KMS-11 (cell line): Measurements from ENCODE around the gene DENND1A.
"Not testable (repeated sequence)": the region's sequence is repeated elsewhere in the genome, so short reads cannot be mapped to it uniquely, and the experiment has no call there.

Experiments used
- H2AFZ ChIP-seq: fragments of 200-600 bp; sonication (generic); 2 replicates; pipeline ENCODE4 v1.6.1; 2016; ENCODE audit warnings: antibody characterized with exemption, mixed run types, low read depth
- H3K27ac ChIP-seq: fragments of 200-600 bp; sonication (generic); 2 replicates; pipeline ENCODE4 v1.6.1; 2016; ENCODE audit warnings: mild to moderate bottlenecking, mixed run types
- H3K27me3 ChIP-seq: fragments of 200-600 bp; sonication (generic); 2 replicates; pipeline ENCODE4 v1.6.1; 2017; ENCODE audit warnings: mild to moderate bottlenecking, low read depth, mixed run types, moderate library complexity; ENCODE audit not compliant: insufficient read depth
- H3K36me3 ChIP-seq: fragments of 200-600 bp; sonication (generic); 2 replicates; pipeline ENCODE4 v1.6.1; 2017; ENCODE audit warnings: mild to moderate bottlenecking, mixed run types; ENCODE audit not compliant: insufficient read depth
- H3K4me1 ChIP-seq: fragments of 200-600 bp; sonication (generic); 2 replicates; pipeline ENCODE4 v1.6.1; 2016; ENCODE audit warnings: mild to moderate bottlenecking, low read depth, mixed run types; ENCODE audit not compliant: poor library complexity, severe bottlenecking
- H3K4me2 ChIP-seq: fragments of 200-600 bp; sonication (generic); 2 replicates; pipeline ENCODE4 v1.7.0; 2016; ENCODE audit warnings: mild to moderate bottlenecking, mixed run types
- H3K4me3 ChIP-seq: fragments of 200-600 bp; sonication (generic); IDR thresholded peaks from 2 replicates; pipeline ENCODE4 v1.6.1; 2017; ENCODE audit warnings: low read depth, low read length, mixed read lengths; ENCODE audit not compliant: insufficient read depth
- H3K79me2 ChIP-seq: fragments of 200-600 bp; sonication (generic); 2 replicates; pipeline ENCODE4 v1.6.1; 2016; ENCODE audit warnings: low read depth, mixed run types; ENCODE audit not compliant: insufficient read depth
- H3K9ac ChIP-seq: fragments of 200-600 bp; sonication (generic); 2 replicates; pipeline ENCODE4 v1.6.1; 2016; ENCODE audit warnings: mild to moderate bottlenecking, mixed run types
- H4K20me1 ChIP-seq: fragments of 200-600 bp; sonication (generic); 2 replicates; pipeline ENCODE4 v1.6.1; 2016; ENCODE audit warnings: mild to moderate bottlenecking, mixed run types; ENCODE audit not compliant: insufficient read depth
- CTCF ChIP-seq: fragments of 200-600 bp; sonication (generic); conservative IDR thresholded peaks from 2 replicates; pipeline ENCODE4 v1.6.1; 2017; ENCODE audit warnings: low read depth, mild to moderate bottlenecking, antibody characterized with exemption, low read length, moderate library complexity, mixed read lengths

Gene DENND1A

GRCh38 chr9:123820139-123820538 lies 109.8 kb downstream of the DENND1A start:
- H3K4me3 ChIP-seq = no peak overlapping the region
- H3K4me2 ChIP-seq = no peak overlapping the region

GRCh38 chr9:123816817-123817472 lies 113.0 kb downstream of the DENND1A start:
- H3K4me1 ChIP-seq = no peaks in the 10 kb centered on the region
- no peak overlapping the region for H3K27ac ChIP-seq
- H3K4me2 ChIP-seq = no peak overlapping the region
- H3K4me3 ChIP-seq = no peak overlapping the region
- H3K9ac ChIP-seq = no peak overlapping the region
- H2AFZ ChIP-seq = no peak overlapping the region
- H3K79me2 ChIP-seq = no peaks in the 10 kb centered on the region
- no peaks in the 10 kb centered on the region for H4K20me1 ChIP-seq
- no peaks in the 10 kb centered on the region for H3K36me3 ChIP-seq
- TF ChIP-seq CTCF = no peak
- no peaks in the 10 kb centered on the region for H3K27me3 ChIP-seq

More at GRCh38 chr9:123820139-123820538, 109.8 kb downstream of the DENND1A start:
- Histone ChIP-seq H3K79me2 (no peaks in the 10 kb centered on the region), H4K20me1 (no peaks in the 10 kb centered on the region), H3K9ac (no peak overlapping the region), H3K36me3 (no peaks in the 10 kb centered on the region), H2AFZ (no peak overlapping the region), H3K27me3 (no peaks in the 10 kb centered on the region), H3K4me1 (no peaks in the 10 kb centered on the region), H3K27ac (no peak overlapping the region)
- TF ChIP-seq CTCF = no peak

GRCh38 chr9:123815856-123816255 lies 114.1 kb downstream of the DENND1A start:
- not testable (repeated sequence) for H3K4me2 ChIP-seq, H3K4me3 ChIP-seq, H3K27ac ChIP-seq, H3K9ac ChIP-seq, H3K4me1 ChIP-seq, H3K27me3 ChIP-seq, H3K36me3 ChIP-seq, H3K79me2 ChIP-seq, H4K20me1 ChIP-seq, H2AFZ ChIP-seq

- no peaks in the 10 kb centered on the region for H3K79me2 ChIP-seq
- no peaks in the 10 kb centered on the region for H3K36me3 ChIP-seq
- H3K4me1 ChIP-seq = no peaks in the 10 kb centered on the region
- no peak overlapping the region for H3K4me3 ChIP-seq
- TF ChIP-seq CTCF = no peak
- H4K20me1 ChIP-seq = no peaks in the 10 kb centered on the region
- no peak overlapping the region for H3K9ac ChIP-seq
- H2AFZ ChIP-seq = no peak overlapping the region
- no peak overlapping the region for H3K27ac ChIP-seq
- no peaks in the 10 kb centered on the region for H3K27me3 ChIP-seq
- H3K4me2 ChIP-seq = no peak overlapping the region
Observed at GRCh38 chr9:123814496-123814895, 115.4 kb downstream of the DENND1A start.

GRCh38 chr9:123812984-123813383 lies 116.9 kb downstream of the DENND1A start:
- Histone ChIP-seq H3K4me3 (no peak overlapping the region), H3K9ac (no peak overlapping the region), H3K4me2 (no peak overlapping the region), H4K20me1 (no peaks in the 10 kb centered on the region), H3K27ac (no peak overlapping the region), H3K27me3 (no peaks in the 10 kb centered on the region), H3K79me2 (no peaks in the 10 kb centered on the region), H3K36me3 (no peaks in the 10 kb centered on the region), H3K4me1 (no peaks in the 10 kb centered on the region), H2AFZ (no peak overlapping the region)
- TF ChIP-seq CTCF = no peak
